Stimulated activated CD8-positive, alpha-beta memory T cell treated with anti-CD3 and anti-CD28 coated beads, Interleukin-12 subunit alpha, Interleukin-12 subunit beta, amount 100 ng/mL, for 1 hour (primary cell): ENCODE results near the gene CNOT3.

Experiments used
- DNase-seq: peaks from one replicate; pipeline ENCODE4 v3.0.0-alpha.2; 2020; ENCODE audit warnings: low read depth

The CNOT3 gene

DNA sequence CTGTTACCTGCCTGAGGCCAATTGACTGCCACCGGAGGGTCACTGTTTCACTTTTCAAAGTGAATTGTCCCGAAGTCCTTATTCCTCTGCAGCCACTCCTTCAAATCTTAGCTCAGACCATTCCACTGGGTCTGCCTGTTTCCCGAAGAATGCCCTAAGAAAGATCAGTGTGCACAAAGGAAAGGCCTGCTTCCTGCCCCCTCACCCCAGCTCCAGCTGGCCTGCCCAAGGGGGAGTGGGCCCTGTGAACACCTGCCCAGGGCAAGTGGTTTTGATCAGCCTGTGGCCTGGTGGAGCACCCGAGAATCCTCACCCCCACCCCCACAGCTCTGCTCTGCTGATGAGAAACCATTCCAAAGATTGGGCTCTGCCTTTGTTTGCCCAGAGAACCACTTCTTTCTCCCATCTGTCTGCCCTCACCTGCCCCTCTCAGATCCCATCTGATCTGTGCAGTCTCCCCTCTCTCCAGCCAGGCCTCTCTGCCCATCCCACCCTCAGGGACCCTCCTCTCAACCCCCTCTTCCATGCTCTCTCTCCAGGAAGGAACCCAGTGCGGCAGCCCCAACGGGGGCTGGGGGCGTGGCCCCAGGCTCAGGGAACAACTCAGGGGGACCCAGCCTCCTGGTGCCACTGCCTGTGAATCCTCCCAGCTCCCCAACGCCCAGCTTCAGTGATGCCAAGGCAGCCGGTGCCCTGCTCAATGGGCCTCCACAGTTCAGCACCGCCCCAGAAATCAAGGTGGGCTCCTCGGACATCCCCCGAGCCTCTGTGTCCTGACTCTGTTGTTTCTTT, 11.7 kb downstream of the CNOT3 start:
- DNase-seq = no peak

DNA sequence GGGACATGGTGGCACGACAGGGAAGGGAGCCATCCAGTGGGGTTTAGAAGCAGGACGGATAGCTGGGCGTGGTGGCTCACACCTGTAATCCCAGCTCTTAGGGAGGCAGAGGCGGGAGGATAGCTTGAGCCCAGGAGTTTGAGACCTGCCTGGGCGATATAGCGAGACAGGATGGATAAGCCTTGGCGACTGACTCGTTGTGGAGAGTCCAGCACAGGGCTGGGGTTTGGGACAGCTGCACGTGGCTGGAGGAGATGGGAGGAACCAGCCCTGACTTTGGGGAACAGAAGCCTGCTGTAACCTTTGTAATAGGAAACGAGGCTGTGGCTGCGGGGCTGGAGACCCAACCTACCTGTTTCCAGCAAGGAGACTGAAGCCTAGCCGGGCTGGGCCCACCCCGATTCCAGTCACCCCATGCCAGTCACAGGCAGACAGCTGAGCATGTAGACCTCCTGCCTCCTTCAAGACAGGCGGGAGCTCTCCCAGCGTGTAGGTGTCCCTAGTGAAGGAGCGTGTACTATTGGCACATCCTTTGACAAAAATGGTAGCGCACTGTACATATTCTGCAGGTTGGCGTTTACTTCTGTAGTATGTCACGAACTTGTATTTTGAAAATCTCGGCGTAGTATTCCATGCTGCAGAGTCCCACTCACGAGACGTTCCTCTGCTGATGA, 13.9 kb downstream of the CNOT3 start:
- DNase-seq = no peak

DNA sequence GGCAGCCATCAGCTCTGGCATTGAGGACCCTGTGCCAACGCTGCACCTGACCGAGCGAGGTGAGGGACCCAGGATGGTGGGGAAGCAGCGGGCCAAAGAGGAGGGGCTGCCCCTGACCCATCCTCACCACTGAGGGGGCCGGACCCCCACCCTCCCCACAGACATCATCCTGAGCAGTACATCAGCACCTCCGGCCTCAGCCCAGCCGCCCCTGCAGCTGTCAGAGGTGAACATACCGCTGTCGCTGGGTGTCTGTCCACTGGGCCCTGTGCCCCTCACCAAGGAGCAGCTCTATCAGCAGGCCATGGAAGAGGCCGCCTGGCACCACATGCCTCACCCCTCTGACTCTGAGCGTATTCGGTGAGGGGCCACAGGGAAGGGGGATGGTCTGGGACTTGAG, 14.7 kb downstream of the CNOT3 start:
- no peak for DNase-seq

DNA sequence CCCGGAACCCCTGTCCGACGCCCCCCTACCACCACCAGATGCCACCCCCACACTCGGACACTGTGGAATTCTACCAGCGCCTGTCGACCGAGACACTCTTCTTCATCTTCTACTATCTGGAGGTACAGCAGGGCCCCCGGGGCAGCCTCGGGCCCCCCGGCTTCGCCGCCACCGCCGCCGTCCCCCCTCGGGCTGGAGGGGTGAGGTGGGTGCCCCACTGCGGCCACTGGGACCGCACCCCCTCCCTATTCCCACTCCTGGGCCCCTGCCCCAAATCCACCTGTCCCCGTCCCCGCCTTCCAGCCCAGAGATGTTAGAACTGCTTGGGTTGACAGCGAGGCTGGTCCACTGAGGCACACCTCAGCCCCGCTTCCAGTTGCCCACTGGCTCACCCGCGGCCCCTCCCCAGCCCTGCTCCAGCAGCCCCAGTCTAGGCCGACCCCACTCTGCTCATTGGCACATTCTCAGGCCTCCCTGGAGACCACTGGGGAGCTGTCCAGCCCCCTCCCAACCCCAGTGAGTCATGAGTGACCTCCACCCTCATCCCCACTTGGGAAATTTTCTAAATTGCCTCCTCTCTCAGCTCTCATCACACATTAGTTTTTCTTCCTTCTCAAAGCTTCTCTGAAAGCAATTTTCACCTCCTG, 15.4 kb downstream of the CNOT3 start:
- DNase-seq = no peak

DNA sequence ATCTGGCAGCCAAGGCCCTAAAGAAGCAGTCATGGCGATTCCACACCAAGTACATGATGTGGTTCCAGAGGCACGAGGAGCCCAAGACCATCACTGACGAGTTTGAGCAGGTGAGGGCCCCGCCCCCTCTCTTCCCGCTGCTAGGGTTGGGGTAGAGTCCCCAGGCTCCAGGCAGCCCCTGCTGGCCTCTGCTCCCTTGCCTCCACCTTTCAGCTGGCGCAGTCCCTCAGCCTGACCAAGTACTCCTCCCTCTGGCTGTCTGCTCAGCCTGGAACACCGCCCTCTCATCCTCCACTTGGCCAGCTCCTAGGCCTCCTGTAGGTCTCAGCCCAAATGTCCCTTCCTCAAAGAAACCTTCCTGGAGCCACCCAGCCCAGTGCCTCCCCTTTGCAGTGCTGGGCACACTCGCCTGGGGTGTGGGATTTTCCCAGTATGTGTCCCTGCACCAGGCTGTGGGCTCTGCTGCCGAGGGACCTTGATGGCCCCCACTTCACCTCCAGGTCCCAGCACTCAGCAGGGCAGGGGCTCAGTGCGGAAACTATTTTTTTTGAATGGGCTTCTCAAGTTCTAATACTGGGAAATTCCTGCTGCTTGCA, 16.3 kb downstream of the CNOT3 start:
- DNase-seq = no peak

DNA sequence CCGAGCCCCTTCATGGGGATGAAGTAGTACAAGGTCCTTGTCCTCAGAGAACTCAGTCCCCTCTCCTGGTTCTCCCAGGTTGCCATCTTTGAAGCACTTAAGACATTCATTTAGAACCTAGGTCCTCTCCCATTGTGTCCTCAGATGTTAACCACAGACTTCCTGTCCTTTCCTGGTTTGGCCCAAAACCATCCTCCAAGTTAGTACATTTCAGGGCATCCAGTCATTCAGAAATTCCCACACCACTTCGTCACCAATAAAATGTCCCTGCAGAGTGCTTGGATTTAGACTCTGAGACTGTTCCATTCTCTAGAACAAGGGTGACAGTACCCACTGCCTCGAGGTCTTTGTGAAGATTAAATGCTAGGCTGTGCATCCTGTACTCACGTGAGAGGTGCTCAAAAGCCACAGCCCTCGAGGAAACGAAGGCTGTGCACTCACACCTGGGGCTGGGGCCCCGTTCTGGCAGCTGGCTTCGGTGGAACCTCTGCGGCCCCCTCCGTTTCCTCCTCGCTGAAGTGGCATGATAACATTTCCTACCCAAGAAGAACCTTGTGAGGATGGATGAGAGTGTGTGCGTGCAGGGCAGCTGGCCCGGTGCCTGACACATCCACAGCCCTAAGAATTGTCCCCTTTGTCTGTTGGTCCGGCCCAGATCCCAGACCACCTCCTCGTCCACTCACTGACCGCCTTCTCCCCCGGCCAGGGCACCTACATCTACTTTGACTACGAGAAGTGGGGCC, 17.2 kb downstream of the CNOT3 start:
- DNase-seq = no peak

DNA sequence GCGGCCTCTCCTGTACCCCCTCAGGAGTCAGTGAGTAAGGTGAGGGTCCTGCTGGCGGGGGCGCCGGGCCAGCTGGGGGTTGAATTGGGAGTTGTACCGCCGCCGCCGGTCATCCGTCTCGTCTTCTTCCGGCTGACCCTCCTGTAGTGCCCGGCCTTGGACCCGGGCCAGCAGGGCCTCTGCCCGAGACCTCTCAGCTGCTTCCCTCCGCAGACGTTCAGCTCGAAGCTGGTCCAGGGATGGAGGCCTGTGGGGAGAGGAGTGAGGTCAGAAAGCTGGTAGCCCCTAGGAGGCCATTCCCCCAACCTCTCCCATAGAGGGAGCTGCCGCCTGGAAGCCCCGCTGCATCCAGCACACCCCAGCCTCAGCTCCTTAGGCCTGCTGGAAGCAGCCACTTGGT, 18.1 kb downstream of the CNOT3 start:
- DNase-seq = no peak

DNA sequence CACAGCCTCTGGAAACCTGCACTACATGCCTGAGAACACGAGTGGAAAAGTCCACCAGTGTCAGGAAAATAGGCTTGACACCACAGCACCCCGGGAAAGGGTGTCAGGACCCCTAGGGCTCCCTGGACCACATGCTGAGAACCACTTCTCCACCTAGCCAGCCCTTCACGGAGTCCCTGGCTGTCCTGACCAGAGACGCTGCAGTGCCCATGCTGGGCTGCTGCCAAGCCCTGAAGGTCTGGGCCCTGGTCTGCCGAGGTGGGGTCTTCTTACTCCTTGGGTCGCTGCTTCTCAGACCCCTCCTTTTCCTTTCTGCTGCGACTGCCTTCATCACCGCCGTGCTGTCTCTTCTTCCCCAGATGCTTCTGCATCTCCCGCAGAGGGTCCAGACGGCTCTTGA, 18.9 kb downstream of the CNOT3 start:
- no peak for DNase-seq

DNA sequence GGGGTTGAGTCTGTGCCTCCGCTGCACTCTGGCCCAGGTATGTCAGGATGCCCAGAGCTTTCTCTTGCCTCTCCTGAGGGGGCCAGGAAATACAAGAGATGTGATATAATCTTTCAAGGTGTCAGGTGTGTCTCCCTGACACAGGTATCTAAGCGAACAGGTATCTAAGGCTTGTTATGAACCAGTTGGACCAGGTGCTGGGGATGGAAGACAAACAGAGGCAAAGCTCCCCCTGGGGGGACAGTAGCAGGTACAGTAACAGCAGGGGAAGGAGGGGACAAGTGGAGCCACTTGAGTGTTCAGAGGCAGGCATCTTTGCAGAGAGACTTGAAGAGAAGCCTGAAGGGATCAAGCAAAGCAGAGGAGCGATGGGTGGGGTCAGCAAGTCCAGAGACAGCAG, 19.4 kb downstream of the CNOT3 start:
- no peak for DNase-seq

DNA sequence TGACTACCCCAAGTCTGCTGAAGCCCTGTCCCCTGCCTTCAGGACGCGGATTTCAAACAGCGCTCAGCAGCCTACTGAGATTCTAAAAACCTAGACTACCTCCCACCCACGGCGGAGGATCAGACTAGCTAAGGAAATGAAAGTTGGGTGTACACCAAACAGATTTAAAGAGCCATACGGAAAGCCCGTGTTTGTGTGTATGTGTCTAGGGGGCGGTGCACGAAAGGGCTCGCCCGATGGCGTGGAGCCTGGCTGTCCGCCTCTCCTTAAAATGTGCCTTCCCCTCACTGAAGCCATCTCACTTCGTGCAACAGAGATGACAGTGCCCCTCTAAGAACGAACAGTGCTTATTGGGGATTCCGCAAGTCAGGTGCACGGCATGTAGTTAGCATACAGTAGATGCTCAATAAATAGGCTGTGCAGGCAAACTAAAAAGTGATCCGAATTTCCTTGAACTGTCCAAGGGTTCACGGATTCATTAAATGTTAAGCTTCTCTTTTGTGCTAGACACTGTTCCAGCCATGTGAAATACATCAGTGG, 21.3 kb downstream of the CNOT3 start:
- no peak for DNase-seq

DNA sequence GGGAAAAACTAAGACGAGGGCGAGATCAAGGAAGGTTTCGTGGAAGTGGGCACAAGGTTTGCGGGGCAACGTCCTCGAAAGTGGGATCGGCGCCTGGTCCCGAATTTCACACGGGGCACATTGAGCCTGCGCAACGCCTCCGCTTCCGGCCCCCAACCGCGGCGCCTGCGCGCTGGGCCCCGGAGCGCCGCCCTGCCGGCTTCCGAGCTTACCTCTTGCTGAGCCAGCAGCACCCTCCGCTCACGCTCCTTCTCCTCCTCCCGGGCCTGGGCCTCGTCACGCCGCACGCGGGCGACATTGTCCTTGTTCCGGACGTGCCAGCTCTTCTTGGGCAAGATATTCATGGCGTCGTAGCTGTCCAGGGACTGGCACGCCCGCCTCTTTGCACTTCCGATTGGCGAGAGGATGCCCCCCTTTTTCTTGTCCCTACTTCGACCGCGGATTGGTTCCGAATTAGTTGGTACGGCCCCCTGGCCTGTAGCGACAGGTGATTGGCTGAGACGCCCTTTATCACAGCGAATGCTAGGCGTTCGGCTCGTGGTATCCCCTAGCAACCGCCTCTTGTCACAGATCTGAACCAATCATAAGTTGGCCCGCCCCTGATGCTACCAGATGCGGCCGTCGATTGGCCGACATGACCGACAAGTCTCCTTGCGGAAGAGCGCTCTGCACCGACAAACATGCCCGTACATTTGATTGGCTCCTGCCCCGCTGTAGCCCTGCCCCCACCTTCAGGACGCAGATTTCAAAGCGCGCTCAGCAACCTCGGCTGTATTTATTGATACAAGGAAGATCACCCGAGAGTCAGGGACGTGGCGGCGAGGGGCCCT, 22.0 kb downstream of the CNOT3 start, which contains the start of gene LENG1:
TSS of gene LENG1 (minus strand) at position 370 of the 830 bp plus-strand sequence. CDS start at position 344, 26 bp downstream.
- DNase-seq = peak; percentile 98

DNA sequence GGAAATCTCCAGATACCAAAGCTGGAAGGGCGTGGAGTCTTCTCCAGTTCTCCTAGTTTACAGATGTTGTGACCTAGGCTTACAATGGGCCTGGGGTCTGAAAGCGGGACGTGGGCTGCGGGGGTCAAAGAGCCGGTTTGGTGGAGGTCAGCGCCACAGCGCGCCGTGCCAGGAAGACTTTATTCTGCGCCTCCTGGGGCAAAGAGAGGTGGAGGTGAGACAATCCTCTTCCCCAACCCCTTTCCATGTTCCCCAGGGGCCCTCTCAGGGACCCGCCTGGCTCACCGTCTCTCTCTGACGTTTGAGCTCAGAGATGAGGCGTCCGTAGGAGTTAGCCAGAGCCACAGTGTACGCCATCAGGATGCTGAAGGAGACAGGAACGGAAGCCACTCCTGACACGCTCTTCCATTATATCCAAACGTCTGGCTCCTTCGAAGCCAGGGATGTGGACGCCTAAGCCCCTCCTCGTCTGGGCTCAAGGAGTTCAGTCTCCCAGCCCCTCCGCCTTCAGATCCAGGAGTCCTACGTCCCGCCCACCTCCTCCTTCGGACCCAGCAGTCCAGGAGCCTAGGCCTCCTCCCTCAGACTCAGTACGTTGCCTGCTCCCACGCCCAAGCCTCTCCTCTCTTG, 22.7 kb downstream of the CNOT3 start:
- DNase-seq = no peak

DNA sequence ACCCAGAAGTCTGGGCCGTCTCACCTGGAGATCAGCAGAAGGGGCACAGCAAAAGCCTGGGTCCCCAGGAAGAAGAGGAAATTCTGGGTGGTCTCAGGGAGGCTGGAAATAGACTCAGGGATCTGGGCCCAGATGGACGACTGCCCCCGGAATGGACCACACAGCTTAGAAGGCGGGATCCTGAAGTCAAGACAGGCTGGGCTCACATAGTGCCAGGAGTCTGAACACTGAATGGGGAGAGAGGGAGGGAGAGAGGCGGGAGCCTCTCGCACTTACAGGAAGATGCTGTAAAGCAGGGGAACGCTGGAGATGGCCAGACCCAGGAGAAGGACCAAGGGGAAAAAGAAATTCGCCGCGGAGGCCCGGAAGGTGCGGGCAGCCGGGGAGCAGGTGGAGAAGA, 23.3 kb downstream of the CNOT3 start:
- no peak for DNase-seq

DNA sequence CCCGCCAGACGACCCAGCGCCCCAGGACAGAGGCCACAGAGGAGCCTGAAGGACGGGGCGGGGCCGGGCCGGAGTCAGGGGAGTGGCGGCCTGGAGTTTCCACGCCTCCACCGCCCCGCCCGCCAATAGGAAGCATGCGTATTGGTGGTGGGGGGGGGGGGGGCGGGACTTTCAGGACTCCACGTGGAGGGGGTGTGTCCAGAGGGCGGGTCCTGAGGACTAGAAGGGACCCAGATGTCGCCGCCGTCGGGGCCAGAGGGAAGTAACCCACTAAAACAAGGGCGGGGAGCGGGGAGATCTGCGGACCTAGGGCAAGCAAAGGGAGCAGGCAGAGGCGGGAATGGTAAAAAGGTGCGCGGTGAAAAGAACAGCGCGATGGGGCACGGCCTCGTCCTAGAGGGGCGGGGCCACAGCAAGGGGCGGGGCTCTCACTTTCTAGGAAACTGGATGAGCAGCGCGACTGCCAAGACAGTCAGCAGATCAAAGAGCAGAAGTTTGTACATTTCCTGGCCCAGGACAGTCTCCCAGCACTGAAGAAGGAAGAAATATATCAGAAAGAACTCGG, 24.8 kb downstream of the CNOT3 start:
- peak; percentile 61 for DNase-seq

DNA sequence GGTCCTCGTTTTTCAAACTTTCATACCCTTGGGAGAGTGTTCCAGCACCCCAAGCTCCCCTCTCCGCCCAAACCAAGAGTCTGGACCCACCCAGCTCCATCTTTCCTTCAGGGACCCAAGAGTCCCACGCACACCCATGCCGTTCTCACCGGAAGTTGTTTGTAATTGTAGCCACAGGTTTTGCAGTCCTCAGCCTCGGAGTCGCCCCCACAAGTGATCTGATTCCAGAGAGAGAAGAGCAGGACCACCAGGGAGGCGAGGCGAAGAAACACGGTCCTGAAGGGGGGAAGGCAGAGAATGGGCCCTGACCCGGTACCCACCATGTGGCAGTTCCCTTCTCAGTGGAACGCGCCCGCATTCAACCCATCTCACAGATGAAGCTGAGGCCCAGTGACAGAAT, 25.3 kb downstream of the CNOT3 start:
- DNase-seq = no peak

DNA sequence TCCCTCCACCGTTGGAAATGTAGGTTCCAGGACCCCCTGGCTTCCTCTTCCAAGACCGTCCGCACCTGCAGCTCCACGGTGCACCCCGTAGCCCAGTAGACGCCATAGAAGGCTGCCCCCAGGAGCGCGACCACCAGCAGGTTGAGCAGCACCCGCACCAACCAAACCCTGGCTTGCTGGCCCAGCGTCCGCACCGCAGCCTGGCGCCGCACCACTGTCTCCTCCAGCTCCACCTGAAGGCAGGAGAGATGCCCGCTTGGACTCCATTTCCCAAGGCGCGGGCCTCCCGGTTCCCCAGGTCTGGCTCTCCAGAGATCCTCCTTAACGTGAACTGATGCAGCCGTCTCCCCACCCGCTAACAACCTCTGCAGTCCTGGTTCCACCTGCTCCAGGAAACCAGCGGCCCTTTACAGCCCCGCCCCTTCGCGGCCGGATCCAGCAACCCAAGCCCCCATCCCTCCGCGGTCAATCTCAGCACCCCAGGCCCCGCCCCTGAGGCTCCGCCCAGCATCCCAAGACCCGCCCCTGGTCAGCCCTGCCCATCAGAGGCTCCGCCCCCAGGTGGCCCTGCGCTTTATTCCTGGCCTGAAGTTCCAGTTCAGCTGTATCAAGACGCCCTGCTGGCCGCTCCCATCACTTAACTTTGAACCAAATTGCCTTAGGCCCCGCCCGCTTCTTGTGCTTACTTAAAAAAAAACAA, 27.0 kb downstream of the CNOT3 start:
- DNase-seq = peak; percentile 34

DNA sequence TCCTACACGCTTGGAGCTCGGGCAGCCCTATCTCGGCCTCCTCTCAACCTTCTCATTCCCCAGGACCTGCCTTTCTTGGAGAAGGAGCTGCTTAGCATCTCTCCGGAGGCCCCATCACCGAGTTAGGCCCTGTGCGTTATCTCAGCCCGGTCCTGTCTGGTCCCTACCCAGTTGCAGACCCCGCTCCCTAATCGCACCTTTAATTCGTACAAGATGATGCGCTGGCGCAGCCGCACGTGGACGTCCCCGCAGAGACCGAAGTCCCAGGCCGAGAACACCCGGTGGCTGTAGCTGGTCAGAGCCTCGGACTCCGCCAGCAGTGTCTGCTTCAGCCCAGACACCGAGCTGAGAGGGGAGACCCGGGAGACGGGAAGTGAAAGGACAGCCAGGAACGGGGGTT, 27.7 kb downstream of the CNOT3 start:
- DNase-seq = no peak

DNA sequence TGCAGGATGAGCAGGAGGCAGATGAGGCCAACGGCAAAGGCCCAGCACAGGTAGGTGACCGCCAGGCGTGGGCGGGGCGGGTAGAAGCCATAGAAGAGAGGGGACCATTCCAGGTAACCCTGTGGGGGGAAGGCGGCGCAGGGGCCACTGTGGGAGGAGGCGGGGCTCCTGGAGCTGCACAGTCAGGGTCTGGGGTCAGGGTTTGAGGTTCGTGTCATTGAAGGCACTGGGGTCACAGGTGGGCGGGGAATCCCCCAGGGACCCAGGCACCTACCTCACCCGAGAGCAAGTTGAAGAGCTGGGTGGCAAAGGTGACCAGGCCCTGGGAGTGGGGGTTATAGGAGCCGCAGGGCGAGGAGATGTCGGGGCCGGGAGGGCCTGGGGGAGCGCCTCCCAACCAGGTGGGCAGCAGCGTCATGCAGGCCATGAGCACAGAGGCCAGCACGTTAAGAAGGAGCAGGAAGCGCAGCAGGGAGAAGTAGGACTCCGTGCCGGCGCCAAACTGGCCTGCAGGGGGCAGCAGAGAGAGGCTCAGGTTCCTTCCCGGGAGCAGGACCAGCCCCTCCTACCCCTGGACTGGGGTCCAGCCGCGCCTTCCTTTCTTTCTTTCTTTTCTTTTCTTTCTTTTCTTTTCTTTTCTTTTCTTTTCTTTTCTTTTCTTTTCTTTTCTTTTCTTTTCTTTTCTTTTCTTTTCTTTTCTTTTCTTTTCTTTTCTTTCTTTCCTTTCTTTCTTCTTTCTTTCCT, 30.8 kb downstream of the CNOT3 start:
- peak; percentile 93 for DNase-seq
